KMS-11 (cell line): ENCODE results near the gene PROM1.

Source experiments
- H2AFZ ChIP-seq: fragments of 200-600 bp; sonication (generic); 2 replicates; pipeline ENCODE4 v1.6.1; 2016; ENCODE audit warnings: antibody characterized with exemption, mixed run types, low read depth
- H3K27ac ChIP-seq: fragments of 200-600 bp; sonication (generic); 2 replicates; pipeline ENCODE4 v1.6.1; 2016; ENCODE audit warnings: mild to moderate bottlenecking, mixed run types
- H3K27me3 ChIP-seq: fragments of 200-600 bp; sonication (generic); 2 replicates; pipeline ENCODE4 v1.6.1; 2017; ENCODE audit warnings: mild to moderate bottlenecking, low read depth, mixed run types, moderate library complexity; ENCODE audit not compliant: insufficient read depth
- H3K36me3 ChIP-seq: fragments of 200-600 bp; sonication (generic); 2 replicates; pipeline ENCODE4 v1.6.1; 2017; ENCODE audit warnings: mild to moderate bottlenecking, mixed run types; ENCODE audit not compliant: insufficient read depth
- H3K4me1 ChIP-seq: fragments of 200-600 bp; sonication (generic); 2 replicates; pipeline ENCODE4 v1.6.1; 2016; ENCODE audit warnings: mild to moderate bottlenecking, low read depth, mixed run types; ENCODE audit not compliant: poor library complexity, severe bottlenecking
- H3K4me2 ChIP-seq: fragments of 200-600 bp; sonication (generic); 2 replicates; pipeline ENCODE4 v1.7.0; 2016; ENCODE audit warnings: mild to moderate bottlenecking, mixed run types
- H3K4me3 ChIP-seq: fragments of 200-600 bp; sonication (generic); IDR thresholded peaks from 2 replicates; pipeline ENCODE4 v1.6.1; 2017; ENCODE audit warnings: low read depth, low read length, mixed read lengths; ENCODE audit not compliant: insufficient read depth
- H3K79me2 ChIP-seq: fragments of 200-600 bp; sonication (generic); 2 replicates; pipeline ENCODE4 v1.6.1; 2016; ENCODE audit warnings: low read depth, mixed run types; ENCODE audit not compliant: insufficient read depth
- H3K9ac ChIP-seq: fragments of 200-600 bp; sonication (generic); 2 replicates; pipeline ENCODE4 v1.6.1; 2016; ENCODE audit warnings: mild to moderate bottlenecking, mixed run types
- H4K20me1 ChIP-seq: fragments of 200-600 bp; sonication (generic); 2 replicates; pipeline ENCODE4 v1.6.1; 2016; ENCODE audit warnings: mild to moderate bottlenecking, mixed run types; ENCODE audit not compliant: insufficient read depth
- CTCF ChIP-seq: fragments of 200-600 bp; sonication (generic); conservative IDR thresholded peaks from 2 replicates; pipeline ENCODE4 v1.6.1; 2017; ENCODE audit warnings: low read depth, mild to moderate bottlenecking, antibody characterized with exemption, low read length, moderate library complexity, mixed read lengths

The PROM1 gene

DNA sequence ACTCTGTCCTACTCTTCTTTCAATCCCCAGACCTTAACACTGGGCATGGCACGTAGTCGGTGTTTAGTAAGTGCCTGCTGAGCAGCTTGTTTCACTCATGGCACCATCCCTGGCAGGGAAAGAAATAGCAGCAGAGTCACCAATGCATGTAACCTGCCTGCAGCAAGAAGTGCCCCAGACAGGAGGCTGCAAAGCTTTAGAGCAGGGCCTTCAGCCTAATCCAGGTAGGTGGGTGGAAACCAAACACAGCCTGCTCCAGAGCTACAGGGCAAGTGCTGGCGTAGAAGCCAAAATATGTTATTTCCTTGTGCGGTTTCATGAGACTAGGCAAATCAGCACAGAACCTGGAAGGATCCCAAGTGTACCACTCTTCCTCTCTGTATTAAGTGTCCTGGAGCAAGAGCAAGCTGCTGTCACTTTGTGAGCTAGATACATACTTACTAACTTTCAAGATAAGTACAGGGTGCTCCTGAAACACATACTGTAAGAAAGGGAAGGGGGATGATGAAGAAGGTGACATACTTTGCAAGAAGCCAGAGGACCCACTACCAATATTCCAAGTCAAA lies 5.5 kb downstream of the PROM1 start:
- Histone ChIP-seq H3K27ac (no peak overlapping the region), H3K36me3 (no peaks in the 10 kb centered on the region), H3K4me2 (no peak overlapping the region), H4K20me1 (no peaks in the 10 kb centered on the region), H3K79me2 (no peaks in the 10 kb centered on the region), H3K27me3 (no peaks in the 10 kb centered on the region), H3K4me1 (no peaks in the 10 kb centered on the region), H2AFZ (no peak overlapping the region), H3K4me3 (no peak overlapping the region), H3K9ac (no peak overlapping the region)
- no peak for TF ChIP-seq CTCF

- no peak for TF ChIP-seq CTCF
- H4K20me1 ChIP-seq, result no peaks in the 10 kb centered on the region
- no peak overlapping the region for H2AFZ ChIP-seq
- H3K79me2 ChIP-seq, result no peaks in the 10 kb centered on the region
- H3K36me3 ChIP-seq, result no peaks in the 10 kb centered on the region
- H3K4me2 ChIP-seq, result no peak overlapping the region
- H3K27ac ChIP-seq, result no peak overlapping the region
- no peak overlapping the region for H3K9ac ChIP-seq
- H3K4me1 ChIP-seq, result no peaks in the 10 kb centered on the region
- no peak overlapping the region for H3K4me3 ChIP-seq
- H3K27me3 ChIP-seq, result no peaks in the 10 kb centered on the region
Measured at GRCh38 chr4:16077786-16078185, 6.0 kb downstream of the PROM1 start.

DNA sequence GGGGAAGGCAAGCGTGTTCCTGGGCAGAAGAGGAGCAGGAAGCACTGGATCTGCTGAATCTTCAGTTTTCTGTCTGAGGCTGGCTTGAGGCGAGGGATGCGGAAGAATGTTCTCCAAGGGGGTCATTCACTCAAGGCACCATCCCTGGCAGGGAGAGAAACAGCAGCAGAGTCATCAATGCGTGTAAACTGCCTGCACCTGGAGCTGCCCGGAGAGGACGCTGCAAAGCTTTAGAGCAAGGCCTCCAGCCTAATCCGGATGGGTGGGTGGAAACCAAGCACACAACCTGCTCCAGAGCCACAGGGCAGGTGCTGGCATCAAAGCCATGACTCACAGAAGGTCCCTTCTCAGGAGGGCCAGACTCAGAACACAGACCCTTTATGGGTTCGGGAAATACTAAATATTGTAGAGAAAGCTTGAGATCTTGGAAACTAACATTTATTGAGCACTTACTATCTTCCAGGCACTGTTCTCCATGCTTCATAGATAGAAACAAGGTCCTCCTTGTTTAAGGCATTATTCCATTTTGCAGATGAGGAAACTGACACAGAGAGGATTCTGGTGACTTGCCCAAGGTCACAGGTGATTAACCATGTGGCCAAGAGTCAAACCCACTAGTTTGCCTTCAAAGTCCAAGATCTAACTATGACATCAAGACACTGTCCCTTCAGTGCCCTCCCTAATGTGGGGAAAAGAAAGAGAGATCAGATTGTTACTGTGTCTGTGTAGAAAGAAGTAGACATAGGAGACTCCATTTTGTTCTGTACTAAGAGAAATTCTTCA lies 7.7 kb downstream of the PROM1 start:
- no peak overlapping the region for H3K9ac ChIP-seq
- H3K4me1 ChIP-seq, result no peaks in the 10 kb centered on the region
- no peak overlapping the region for H3K27ac ChIP-seq
- H4K20me1 ChIP-seq, result no peaks in the 10 kb centered on the region
- H3K4me3 ChIP-seq, result no peak overlapping the region
- no peaks in the 10 kb centered on the region for H3K79me2 ChIP-seq
- no peaks in the 10 kb centered on the region for H3K36me3 ChIP-seq
- no peak for TF ChIP-seq CTCF
- no peaks in the 10 kb centered on the region for H3K27me3 ChIP-seq
- no peak overlapping the region for H3K4me2 ChIP-seq
- no peak overlapping the region for H2AFZ ChIP-seq

DNA sequence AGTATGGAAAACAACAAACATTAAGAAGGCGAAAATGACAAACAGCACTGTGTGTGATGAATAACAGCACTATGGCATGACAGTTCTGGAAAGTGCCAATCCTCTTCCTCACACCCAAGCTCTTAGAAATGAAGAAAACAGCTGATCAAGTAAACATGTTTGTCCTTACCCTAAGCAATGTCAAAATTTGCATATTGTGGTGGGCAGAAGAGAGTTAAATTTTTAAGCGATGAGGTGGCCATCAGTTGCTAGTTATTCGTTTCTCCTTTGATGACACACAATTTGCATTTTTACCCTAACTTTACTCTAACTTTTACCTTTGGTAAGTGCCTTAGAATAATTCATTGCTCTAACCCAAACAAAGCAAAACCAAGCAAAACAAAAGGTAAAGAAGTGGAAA lies 8.8 kb downstream of the PROM1 start:
- Histone ChIP-seq H2AFZ (no peak overlapping the region), H3K36me3 (no peaks in the 10 kb centered on the region), H3K27me3 (no peaks in the 10 kb centered on the region), H3K79me2 (no peaks in the 10 kb centered on the region), H3K4me3 (no peak overlapping the region), H4K20me1 (no peaks in the 10 kb centered on the region), H3K4me1 (no peaks in the 10 kb centered on the region), H3K9ac (no peak overlapping the region), H3K4me2 (no peak overlapping the region), H3K27ac (no peak overlapping the region)
- TF ChIP-seq CTCF, result no peak
